Neuronal stem cell (in vitro differentiated cells): ENCODE results near the gene PIEZO1.

ENCODE experiments used
- DNase-seq: peaks from one replicate; pipeline ENCODE4 v3.0.0-alpha.2; 2013; ENCODE audit warnings: low spot score
- H2AFZ ChIP-seq: one replicate; pipeline ENCODE4 v1.6.1; 2013; ENCODE audit warnings: mild to moderate bottlenecking, low read length, inconsistent platforms
- H2AK5ac ChIP-seq: 2 replicates; pipeline ENCODE4 v1.6.1; 2013; ENCODE audit warnings: low read depth, mild to moderate bottlenecking, inconsistent platforms, low read length, moderate library complexity, mixed read lengths
- H2BK120ac ChIP-seq: 2 replicates; pipeline ENCODE4 v1.6.1; 2013; ENCODE audit warnings: low read depth, mild to moderate bottlenecking, inconsistent platforms, low read length, moderate library complexity, mixed read lengths
- H2BK12ac ChIP-seq: one replicate; pipeline ENCODE4 v1.6.1; 2013; ENCODE audit warnings: low read length, inconsistent platforms
- H2BK15ac ChIP-seq: 2 replicates; pipeline ENCODE4 v1.6.1; 2013; ENCODE audit warnings: mild to moderate bottlenecking, low read length, inconsistent platforms, mixed read lengths
- H2BK5ac ChIP-seq: one replicate; pipeline ENCODE4 v1.6.1; 2013; ENCODE audit warnings: inconsistent platforms, mild to moderate bottlenecking, low read length, moderate library complexity
- H3K14ac ChIP-seq: one replicate; pipeline ENCODE4 v1.6.1; 2013; ENCODE audit warnings: low read length, inconsistent platforms
- H3K18ac ChIP-seq: 2 replicates; pipeline ENCODE4 v1.6.1; 2013; ENCODE audit warnings: low read length, inconsistent platforms
- H3K23ac ChIP-seq: 2 replicates; pipeline ENCODE4 v1.6.1; 2013; ENCODE audit warnings: low read depth, mild to moderate bottlenecking, mixed read lengths, low read length, inconsistent platforms; ENCODE audit not compliant: poor library complexity
- H3K27ac ChIP-seq: replicated peaks from 3 replicates; pipeline ENCODE4 v1.5.1; 2013; ENCODE audit warnings: low read length, inconsistent platforms
- H3K27me3 ChIP-seq, 3 experiments: 2 replicates each; pipeline ENCODE4 v1.6.1; 2013; ENCODE audit warnings: low read length in 3 of 3, mild to moderate bottlenecking in 2 of 3, inconsistent platforms in 1 of 3, low read depth in 1 of 3, mixed read lengths in 1 of 3, moderate library complexity in 1 of 3; ENCODE audit not compliant: control insufficient read depth in 3 of 3, insufficient read depth in 3 of 3
- H3K36me3 ChIP-seq, 2 donors: replicated peaks in 1 of 2; 2 replicates each; pipeline ENCODE4 v1.6.1; 2013; ENCODE audit warnings: low read length in 2 of 2; ENCODE audit not compliant: control insufficient read depth in 2 of 2, insufficient read depth in 2 of 2
- H3K4ac ChIP-seq: 2 replicates; pipeline ENCODE4 v1.6.1; 2013; ENCODE audit warnings: inconsistent platforms, mild to moderate bottlenecking, low read length, moderate library complexity
- H3K4me1 ChIP-seq, 2 donors: 1 replicate in 1 of 2; 2 replicates in 1 of 2; pipeline ENCODE4 v1.6.1; 2013; ENCODE audit warnings: low read length in 2 of 2, low read depth in 1 of 2; ENCODE audit not compliant: control insufficient read depth in 2 of 2, insufficient read depth in 1 of 2
- H3K4me2 ChIP-seq: one replicate; pipeline ENCODE4 v1.6.1; 2013; ENCODE audit warnings: mild to moderate bottlenecking, low read length, inconsistent platforms; ENCODE audit not compliant: insufficient read depth, poor library complexity, severe bottlenecking
- H3K4me3 ChIP-seq, 2 donors: 2 replicates each; pipeline ENCODE4 v1.5.1; 2013; ENCODE audit warnings: low read length in 2 of 2, mild to moderate bottlenecking in 2 of 2, inconsistent platforms in 1 of 2, moderate library complexity in 1 of 2
- H3K79me1 ChIP-seq: one replicate; pipeline ENCODE4 v1.6.1; 2013; ENCODE audit warnings: low read depth, mild to moderate bottlenecking, inconsistent platforms, low read length, moderate library complexity
- H3K9ac ChIP-seq: one replicate; pipeline ENCODE4 v1.6.1; 2013; ENCODE audit warnings: mild to moderate bottlenecking, low read depth, low read length, inconsistent platforms; ENCODE audit not compliant: poor library complexity
- H3K9me3 ChIP-seq, 2 donors: replicated peaks in 1 of 2; 2 replicates each; pipeline versions ENCODE3 to v1.6.1; 2013; ENCODE audit warnings: low read length in 2 of 2, mild to moderate bottlenecking in 2 of 2, inconsistent platforms in 1 of 2, low read depth in 1 of 2, mixed read lengths in 1 of 2, moderate library complexity in 1 of 2; ENCODE audit not compliant: control insufficient read depth in 2 of 2, insufficient read depth in 1 of 2
- H4K8ac ChIP-seq: one replicate; pipeline ENCODE4 v1.6.1; 2013; ENCODE audit warnings: low read depth, mild to moderate bottlenecking, inconsistent platforms, low read length, moderate library complexity
- H4K91ac ChIP-seq: one replicate; pipeline ENCODE4 v1.6.1; 2013; ENCODE audit warnings: low read length, low read depth, mild to moderate bottlenecking, inconsistent platforms; ENCODE audit not compliant: poor library complexity
- WGBS, 2 donors: extraction: QIAGEN DNeasy Blood & Tissue Kit; methylation state at CpG; one replicate each; pipeline ENCODE4 v1.1.7; 2013; ENCODE audit warnings: missing lambda C conversion rate in 2 of 2, mixed read lengths in 1 of 2; ENCODE audit not compliant: insufficient read length in 2 of 2, insufficient replicate concordance in 1 of 2; ENCODE audit errors: extremely low coverage in 2 of 2; 5-methylcytosine and 5-hydroxymethylcytosine counted together

The PIEZO1 gene

GRCh38 chr16:88720396-88720970, 64.5 kb downstream of the PIEZO1 start:
- no peak for DNase-seq
- H4K91ac ChIP-seq, result no peak overlapping the region
- no peak overlapping the region for H3K4ac ChIP-seq
- no peak overlapping the region for H3K18ac ChIP-seq
- peaks cover 11% of the 10 kb centered on the region for H3K79me1 ChIP-seq
- no peak overlapping the region for H2AK5ac ChIP-seq
- H2BK5ac ChIP-seq, result peak overlapping the region; percentile 48
- H3K9ac ChIP-seq, result no peak overlapping the region
- H3K14ac ChIP-seq, result no peak overlapping the region
- no peak overlapping the region for H3K27ac ChIP-seq
- peaks cover 19 to 40% of the 10 kb centered on the region in 2 donors for H3K36me3 ChIP-seq
- no peaks in the 10 kb centered on the region for H3K4me1 ChIP-seq
- no CpG with 5 or more reads among the region's 23 CpGs for WGBS, 2 donors
- no peak overlapping the region for H3K23ac ChIP-seq
- H3K4me2 ChIP-seq, result no peak overlapping the region
- no peaks in the 10 kb centered on the region for H3K9me3 ChIP-seq
- no peak overlapping the region for H3K4me3 ChIP-seq
- peak overlapping the region; percentile 43 for H4K8ac ChIP-seq
- H2BK15ac ChIP-seq, result no peak overlapping the region
- H3K27me3 ChIP-seq, result no peaks in the 10 kb centered on the region
- no peak overlapping the region for H2BK120ac ChIP-seq
- no peak overlapping the region for H2AFZ ChIP-seq
- no peak overlapping the region for H2BK12ac ChIP-seq

GRCh38 chr16:88719933-88720296, 65.1 kb downstream of the PIEZO1 start:
- Histone ChIP-seq H3K27me3 (no peaks in the 10 kb centered on the region), H3K9me3 (no peaks in the 10 kb centered on the region)

DNA sequence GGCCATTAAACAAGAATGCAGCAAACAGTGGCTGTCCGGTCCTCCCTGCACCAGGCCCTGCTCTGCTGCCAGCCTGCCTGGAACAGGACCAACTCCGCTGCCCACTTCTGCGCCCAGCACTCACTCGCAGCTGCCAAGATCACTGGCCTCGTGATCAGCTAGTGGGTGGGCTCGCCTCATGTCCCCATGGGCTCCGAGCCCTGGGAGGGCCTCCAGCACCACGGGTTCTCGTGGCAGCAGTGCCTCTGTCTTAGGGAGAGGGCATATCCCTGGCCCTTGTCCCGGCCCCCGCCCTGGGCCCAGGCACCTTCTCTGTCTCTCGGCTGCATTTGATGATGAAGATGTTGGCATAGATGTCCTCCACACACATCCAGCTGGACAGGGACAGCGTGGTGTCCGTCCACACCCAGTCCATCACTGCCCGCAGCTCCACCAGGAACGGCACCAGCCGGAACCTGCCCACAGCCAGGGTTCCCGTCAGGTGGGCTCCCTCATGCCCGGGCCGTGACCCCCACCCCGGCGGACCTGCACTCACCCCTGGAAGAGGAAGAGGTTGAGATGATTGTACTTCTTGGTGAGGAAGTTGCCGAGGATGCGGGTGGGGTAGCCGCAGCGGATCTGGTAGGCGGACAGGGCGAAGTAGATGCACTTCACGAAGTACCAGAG, 65.6 kb downstream of the PIEZO1 start:
- Histone ChIP-seq H3K4me1 (no peaks in the 10 kb centered on the region), H3K9ac (no peak overlapping the region), H3K9me3 (no peaks in the 10 kb centered on the region), H3K27me3 (no peaks in the 10 kb centered on the region), H2BK5ac (peak overlapping the region; percentile 48), H4K8ac (no peak overlapping the region), H2BK15ac (no peak overlapping the region), H3K4me3 (no peak overlapping the region), H3K4ac (no peak overlapping the region), H2BK12ac (no peak overlapping the region), H2AK5ac (no peak overlapping the region), H3K79me1 (peaks cover 7% of the 10 kb centered on the region), H4K91ac (no peak overlapping the region), H3K27ac (no peak overlapping the region), H3K36me3 (peaks cover 23 to 50% of the 10 kb centered on the region in 2 donors), H2BK120ac (no peak overlapping the region), H3K18ac (no peak overlapping the region), H3K4me2 (no peak overlapping the region), H3K23ac (no peak overlapping the region), H3K14ac (no peak overlapping the region), H2AFZ (no peak overlapping the region)
- WGBS, 2 donors, result no CpG with 5 or more reads among the region's 29 CpGs
- DNase-seq, result no peak

More at GRCh38 chr16:88719933-88720296, 65.1 kb downstream of the PIEZO1 start:
- Histone ChIP-seq H4K8ac (no peak overlapping the region), H3K79me1 (peaks cover 7% of the 10 kb centered on the region), H3K4ac (no peak overlapping the region), H2AK5ac (no peak overlapping the region), H3K36me3 (peaks cover 22 to 46% of the 10 kb centered on the region in 2 donors), H3K18ac (no peak overlapping the region), H3K14ac (no peak overlapping the region), H3K4me2 (no peak overlapping the region), H3K4me3 (no peak overlapping the region), H4K91ac (no peak overlapping the region), H2BK12ac (no peak overlapping the region), H2BK120ac (no peak overlapping the region), H2BK5ac (peak overlapping the region; percentile 48), H3K23ac (no peak overlapping the region), H3K27ac (no peak overlapping the region), H3K4me1 (no peaks in the 10 kb centered on the region), H2AFZ (no peak overlapping the region), H2BK15ac (no peak overlapping the region), H3K9ac (peak overlapping the region; percentile 60)
- no CpG with 5 or more reads among the region's 19 CpGs for WGBS, 2 donors
- DNase-seq, result no peak

DNA sequence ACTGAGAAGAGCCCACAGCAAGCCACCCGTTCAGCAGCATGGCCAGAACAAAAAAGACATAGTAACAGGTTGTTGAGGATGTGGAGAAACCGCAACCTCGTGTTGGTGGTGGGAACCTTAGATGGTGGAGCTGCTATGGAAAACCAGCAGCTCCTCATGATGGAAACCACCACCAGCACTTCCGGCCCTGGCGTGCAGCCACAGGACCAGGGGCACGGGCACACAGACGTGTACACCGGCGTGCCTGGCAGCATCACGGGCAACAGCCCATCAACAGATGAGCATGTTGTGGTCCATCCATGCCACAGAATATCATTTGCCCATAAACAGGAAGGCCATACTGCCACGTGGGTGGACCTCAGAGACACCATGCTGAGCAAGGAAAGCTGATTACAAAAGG, 66.8 kb downstream of the PIEZO1 start:
- no peaks in the 10 kb centered on the region for H3K27me3 ChIP-seq
- no peak overlapping the region for H3K27ac ChIP-seq
- no peak overlapping the region for H3K4ac ChIP-seq
- H3K14ac ChIP-seq, result no peak overlapping the region
- H2BK12ac ChIP-seq, result no peak overlapping the region
- no peak overlapping the region for H3K23ac ChIP-seq
- no peak overlapping the region for H2BK5ac ChIP-seq
- H3K4me2 ChIP-seq, result no peak overlapping the region
- no peak overlapping the region for H4K8ac ChIP-seq
- no peak overlapping the region for H4K91ac ChIP-seq
- DNase-seq, result no peak
- H3K79me1 ChIP-seq, result peaks cover 7% of the 10 kb centered on the region
- no peak overlapping the region for H3K18ac ChIP-seq
- H3K9ac ChIP-seq, result no peak overlapping the region
- H2BK120ac ChIP-seq, result no peak overlapping the region
- H3K4me1 ChIP-seq, result no peaks in the 10 kb centered on the region
- peaks cover 23 to 56% of the 10 kb centered on the region in 2 donors for H3K36me3 ChIP-seq
- no peak overlapping the region for H3K4me3 ChIP-seq
- no peak overlapping the region for H2AFZ ChIP-seq
- H2AK5ac ChIP-seq, result no peak overlapping the region
- no peak overlapping the region for H2BK15ac ChIP-seq
- H3K9me3 ChIP-seq, result no peaks in the 10 kb centered on the region
- no CpG with 5 or more reads among the region's 11 CpGs for WGBS, 2 donors
